ENCODE data around the gene KLK13. TPM values are rescaled to one million over a fixed set of nuclear protein-coding genes. Genes with fewer than 3 reads are reported as not detected.

KLK13 gene
- total RNA-seq, 2 donors from 2014 or later, result 0.52 to 31.6 TPM

DNA sequence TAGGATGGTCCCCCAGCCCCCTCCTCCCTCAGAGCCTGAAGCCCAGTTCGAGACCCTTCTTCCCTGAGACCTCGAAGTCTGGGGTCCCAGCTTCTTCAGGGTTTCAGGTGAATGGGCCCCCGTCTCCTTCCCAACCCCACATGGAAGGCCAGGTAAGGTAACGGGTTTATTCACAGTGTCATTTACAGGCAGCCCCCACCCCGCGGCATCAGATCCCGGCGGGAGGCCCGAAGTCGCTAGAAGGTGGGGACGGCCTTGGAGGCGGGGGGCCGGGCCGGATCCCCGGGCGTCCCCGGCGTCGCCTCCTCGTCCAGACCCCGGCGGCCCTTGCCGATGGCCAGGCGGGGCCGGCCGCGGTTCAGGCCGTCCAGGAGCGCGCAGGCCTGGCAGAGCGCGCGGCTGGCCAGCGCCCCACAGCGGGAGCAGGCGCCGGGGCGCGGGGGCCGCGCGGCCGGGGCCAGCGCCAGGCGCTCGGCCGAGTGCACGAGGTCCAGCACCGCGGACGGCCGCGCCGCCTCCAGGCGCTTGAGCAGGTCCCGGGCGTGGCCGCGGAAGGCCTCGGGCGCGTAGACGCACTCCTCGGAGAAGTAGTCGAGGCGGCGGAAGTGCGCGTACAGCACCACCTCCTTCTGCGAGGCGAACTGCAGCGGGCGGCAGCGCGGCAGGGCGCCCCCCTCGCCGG lies 33.6 kb upstream of the KLK13 start:
- H3K4me3 ChIP-seq, result no peak overlapping the region
- TF ChIP-seq POLR2A (IDR thresholded peaks at IDR 0.05), result no peak
- TF ChIP-seq, protein P1, sequence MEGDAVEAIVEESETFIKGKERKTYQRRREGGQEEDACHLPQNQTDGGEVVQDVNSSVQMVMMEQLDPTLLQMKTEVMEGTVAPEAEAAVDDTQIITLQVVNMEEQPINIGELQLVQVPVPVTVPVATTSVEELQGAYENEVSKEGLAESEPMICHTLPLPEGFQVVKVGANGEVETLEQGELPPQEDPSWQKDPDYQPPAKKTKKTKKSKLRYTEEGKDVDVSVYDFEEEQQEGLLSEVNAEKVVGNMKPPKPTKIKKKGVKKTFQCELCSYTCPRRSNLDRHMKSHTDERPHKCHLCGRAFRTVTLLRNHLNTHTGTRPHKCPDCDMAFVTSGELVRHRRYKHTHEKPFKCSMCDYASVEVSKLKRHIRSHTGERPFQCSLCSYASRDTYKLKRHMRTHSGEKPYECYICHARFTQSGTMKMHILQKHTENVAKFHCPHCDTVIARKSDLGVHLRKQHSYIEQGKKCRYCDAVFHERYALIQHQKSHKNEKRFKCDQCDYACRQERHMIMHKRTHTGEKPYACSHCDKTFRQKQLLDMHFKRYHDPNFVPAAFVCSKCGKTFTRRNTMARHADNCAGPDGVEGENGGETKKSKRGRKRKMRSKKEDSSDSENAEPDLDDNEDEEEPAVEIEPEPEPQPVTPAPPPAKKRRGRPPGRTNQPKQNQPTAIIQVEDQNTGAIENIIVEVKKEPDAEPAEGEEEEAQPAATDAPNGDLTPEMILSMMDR (IDR thresholded peaks at IDR 0.05), result no peak
- peaks cover 0 to under 1% of the 10 kb centered on the region in 2 donors for H3K36me3 ChIP-seq (replicated peaks in 1 of 2; ENCODE audit: insufficient read depth in 1 of 2, low read depth in 2 of 2)
- no peaks in the 10 kb centered on the region for H3K9me3 ChIP-seq
- H3K4me1 ChIP-seq, result peaks cover 26% of the 10 kb centered on the region
- no peak overlapping the region for H3K27ac ChIP-seq
- no peaks in the 10 kb centered on the region for H3K27me3 ChIP-seq
- no peak for DNase-seq
- WGBS, 2 donors, result 81 to 90% methylated on average over 19 to 65 of the region's 78 CpGs
- peak; percentile 10 for ATAC-seq
- intact Hi-C loops (cut with DNase I), result loop anchor here (5.0 to 10.0 kb wide), 2 partner anchors 76 to 164 kb away; no protein-coding TSS in a partner anchor

DNA sequence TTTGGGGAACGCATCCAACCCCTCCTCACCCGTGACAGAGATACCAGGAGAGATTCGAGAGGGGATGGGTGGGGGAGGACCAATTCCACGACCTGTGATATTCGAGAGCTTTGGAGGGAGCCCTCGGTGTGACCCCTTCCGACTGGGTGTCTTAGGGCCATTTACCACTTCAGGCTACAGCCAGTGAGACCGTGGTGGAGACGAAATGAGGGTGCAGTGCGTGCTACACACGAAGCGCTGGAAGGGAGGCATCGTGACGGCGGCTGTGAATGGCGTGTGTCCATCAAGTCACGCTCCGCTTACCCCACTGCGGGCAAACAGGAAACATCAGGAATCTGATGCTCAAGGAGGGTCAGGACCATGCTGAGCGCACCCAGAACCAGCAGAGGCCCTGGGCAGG lies 32.9 kb upstream of the KLK13 start:
- ATAC-seq, result no peak
- H3K27ac ChIP-seq, result no peak overlapping the region
- no peaks in the 10 kb centered on the region for H3K27me3 ChIP-seq
- H3K36me3 ChIP-seq (replicated peaks in 1 of 2; ENCODE audit: insufficient read depth in 1 of 2, low read depth in 2 of 2), result no peaks in the 10 kb centered on the region
- DNase-seq, result no peak
- H3K4me1 ChIP-seq, result peaks cover 26% of the 10 kb centered on the region
- WGBS, 2 donors, result 75 to 81% methylated on average over 19 of the region's 20 CpGs
- intact Hi-C loops (cut with DNase I), result loop anchor here (5.0 to 10.0 kb wide), 2 partner anchors 75 to 163 kb away; no protein-coding TSS in a partner anchor
- no peaks in the 10 kb centered on the region for H3K9me3 ChIP-seq
- TF ChIP-seq, protein P1 (IDR thresholded peaks at IDR 0.05), result no peak
- no peak for TF ChIP-seq POLR2A (IDR thresholded peaks at IDR 0.05)
- no peak overlapping the region for H3K4me3 ChIP-seq

DNA sequence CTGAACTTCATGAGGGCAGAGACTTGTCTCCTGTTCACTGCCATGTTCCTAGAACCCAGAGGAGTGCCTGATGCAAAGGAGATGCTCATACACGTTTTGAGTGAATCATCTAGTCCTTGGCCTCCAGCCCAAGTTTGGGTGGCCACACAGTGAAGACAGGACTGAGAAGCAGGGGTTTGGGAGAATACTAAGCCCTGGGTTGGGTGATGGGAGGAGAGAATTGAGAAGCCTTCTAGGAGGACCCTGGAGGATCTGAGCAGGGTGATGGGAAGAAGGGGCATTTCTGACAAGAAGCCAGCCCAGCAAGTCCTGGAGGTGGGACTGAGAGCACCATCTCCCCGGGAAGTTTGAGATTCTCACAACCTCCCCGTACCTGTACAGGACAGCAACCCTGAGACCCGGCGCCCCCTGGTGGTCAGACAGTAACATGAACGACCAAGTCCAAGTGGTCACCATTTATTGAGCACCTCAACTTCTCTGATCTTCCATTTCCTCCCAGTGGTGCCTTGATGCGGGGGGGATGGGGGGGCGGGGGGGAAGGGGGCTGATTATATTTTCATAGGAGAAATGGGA lies 32.4 kb upstream of the KLK13 start:
- no peaks in the 10 kb centered on the region for H3K36me3 ChIP-seq (replicated peaks in 1 of 2; ENCODE audit: insufficient read depth in 1 of 2, low read depth in 2 of 2)
- 2 to 6% methylated on average over 7 to 8 of the region's 8 CpGs for WGBS, 2 donors
- H3K4me1 ChIP-seq, result peaks cover 25% of the 10 kb centered on the region
- DNase-seq (peak; percentile 71 to 77 (median 75)), ATAC-seq (peak; percentile 57)
- H3K4me3 ChIP-seq, result no peak overlapping the region
- TF ChIP-seq POLR2A (IDR thresholded peaks at IDR 0.05), result no peak
- TF ChIP-seq, protein P1 (IDR thresholded peaks at IDR 0.05), result peak; percentile 45 to 76 (median 63)
- H3K27ac ChIP-seq, result no peak overlapping the region
- intact Hi-C loops (cut with DNase I), result loop anchor here (5.0 to 10.0 kb wide), 2 partner anchors 75 to 162 kb away; no protein-coding TSS in a partner anchor
- H3K9me3 ChIP-seq, result no peaks in the 10 kb centered on the region
- H3K27me3 ChIP-seq, result no peaks in the 10 kb centered on the region

DNA sequence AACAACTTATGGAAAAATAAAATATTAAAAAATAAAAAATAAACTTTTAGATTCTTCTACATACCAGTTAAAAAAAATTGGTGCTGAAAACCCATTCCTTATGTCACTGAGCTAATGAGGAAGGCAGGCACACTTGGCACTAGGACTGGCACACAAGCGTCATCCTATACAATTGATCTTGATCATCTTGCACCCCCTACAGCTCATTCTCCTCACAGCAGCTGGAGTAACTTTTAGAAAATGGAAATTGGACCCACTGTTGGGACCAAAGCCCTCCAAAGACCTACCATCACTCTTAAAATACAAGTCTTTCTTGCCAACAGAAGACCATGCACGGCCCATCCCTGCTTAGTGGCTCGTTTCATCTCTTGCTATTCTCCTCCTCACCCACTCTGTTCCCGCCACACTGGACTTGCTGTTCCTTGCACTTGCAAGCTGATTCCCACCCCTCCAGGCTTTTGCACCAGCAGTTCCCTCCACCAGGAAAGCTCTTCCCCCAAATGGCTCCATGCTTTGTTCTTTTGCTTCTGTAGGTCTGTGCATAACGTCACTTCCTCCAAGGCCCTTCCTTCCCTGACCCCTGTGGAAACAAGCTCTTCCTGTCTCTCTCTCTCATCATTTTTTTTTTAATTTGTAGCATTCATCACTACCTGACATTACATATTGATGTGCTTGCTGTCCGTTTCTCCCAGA lies 31.7 kb upstream of the KLK13 start:
- no peak for TF ChIP-seq POLR2A (IDR thresholded peaks at IDR 0.05)
- TF ChIP-seq, protein P1 (IDR thresholded peaks at IDR 0.05), result peak in 4 of 7 experiments; percentile 12 to 39 (median 30)
- DNase-seq (peak in 2 of 4 donors; percentile 28 to 55), ATAC-seq (no peak)
- H3K9me3 ChIP-seq, result no peaks in the 10 kb centered on the region
- no peaks in the 10 kb centered on the region for H3K27me3 ChIP-seq
- 80 to 84% methylated on average over 6 of the region's 6 CpGs for WGBS, 2 donors
- H3K4me3 ChIP-seq, result no peak overlapping the region
- peaks cover 18% of the 10 kb centered on the region for H3K4me1 ChIP-seq
- intact Hi-C loops (cut with DNase I), result loop anchor here (5.0 to 10.0 kb wide), 2 partner anchors 74 to 162 kb away; no protein-coding TSS in a partner anchor
- no peaks in the 10 kb centered on the region for H3K36me3 ChIP-seq (replicated peaks in 1 of 2; ENCODE audit: insufficient read depth in 1 of 2, low read depth in 2 of 2)
- no peak overlapping the region for H3K27ac ChIP-seq
